Left colon (tissue), 2 donors: ENCODE results near the gene NR2F1-AS1. TPM values are rescaled to one million over a fixed set of nuclear protein-coding genes. Genes with fewer than 3 reads are reported as not detected.

ENCODE experiments used
- ATAC-seq: fragments of 200-7000 bp; cut with Tn5 transposase; one replicate; pipeline ENCODE4 v1.9.1; 2020; ENCODE audit warnings: mild to moderate bottlenecking, moderate library complexity
- DNase-seq, 2 donors: peaks; one replicate each; pipeline ENCODE4 v3.0.0-alpha.2; 2020
- intact Hi-C, 2 donors: fragments of 100-400 bp; cut with DNase I in 1 of 2; cut with micrococcal nuclease in 1 of 2; formaldehyde crosslinking; loops; one replicate each; pipeline versions ENCODE4 v1.11.2 to v1.14.0; 2022; cut with DNase I, micrococcal nuclease
- total RNA-seq, 2 donors: library from RNA; stranded (reverse); fragmentation: NEBNext Ultra II Directional; extraction: Animal tissue kit (Norgen Biotek cat#: 25700); gene quantifications; one replicate each; pipeline ENCODE4 v1.2.1, GENCODE V29; 2021
- donor health status: DM: no; HTN: no; CAD: no.
- donor health status: DM: yes; HTN: yes; CAD: no.

NR2F1-AS1 gene
- total RNA-seq, 2 donors from 2014 or later: 2.2 to 3.2 TPM

DNA sequence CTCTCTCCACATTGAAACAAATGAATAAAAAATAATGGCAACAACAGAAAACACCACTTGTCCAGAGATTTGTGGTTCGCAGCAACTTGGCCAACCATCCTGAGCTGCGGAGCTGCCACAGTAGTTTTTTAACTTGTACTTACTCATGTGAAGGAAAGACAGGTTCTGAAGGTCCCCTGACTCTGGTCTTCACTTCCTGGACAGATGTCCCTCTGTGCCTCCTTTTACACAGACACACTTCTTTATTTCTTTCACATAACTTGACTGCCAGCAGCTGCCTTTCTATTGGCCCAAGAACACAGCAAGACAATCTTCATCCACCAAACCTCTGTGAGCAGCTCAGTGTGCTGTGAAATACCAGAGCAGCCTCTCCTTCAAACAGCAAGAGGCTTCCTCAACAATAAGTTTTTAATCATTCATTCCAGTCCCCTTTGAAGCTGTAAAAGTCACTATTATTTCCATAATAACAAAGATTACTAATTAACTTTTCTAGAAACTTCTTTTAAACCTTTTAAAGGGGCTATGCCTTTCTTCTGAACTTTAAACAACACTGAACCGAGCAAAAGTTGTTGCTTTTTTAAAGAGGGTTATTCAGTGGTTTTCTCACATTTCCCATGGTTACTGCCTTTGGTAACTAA is 198.7 kb downstream of the NR2F1-AS1 start:
- intact Hi-C loops: no loop called here
- no peak for DNase-seq
- ATAC-seq: no peak

DNA sequence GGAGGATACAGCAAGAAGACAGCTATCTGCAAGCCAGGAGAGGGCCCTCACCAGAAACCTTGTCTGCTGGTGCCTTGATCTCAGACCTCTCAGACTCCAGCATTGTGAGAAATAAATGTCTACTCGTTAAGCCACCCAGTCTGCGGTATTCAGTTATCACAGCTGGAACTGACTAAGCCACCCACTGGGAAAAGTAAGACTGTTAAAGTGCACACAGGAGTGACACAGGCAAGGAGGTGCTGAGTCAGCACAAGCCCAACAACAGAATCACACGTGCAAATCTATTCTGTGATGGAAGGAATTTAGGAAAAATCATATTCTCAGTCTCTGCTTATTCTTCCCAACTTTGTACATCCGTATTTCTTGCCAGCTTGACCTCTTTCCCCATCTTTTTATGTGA is 200.0 kb downstream of the NR2F1-AS1 start:
- DNase-seq: no peak
- intact Hi-C loops: no loop called here
- no peak for ATAC-seq

DNA sequence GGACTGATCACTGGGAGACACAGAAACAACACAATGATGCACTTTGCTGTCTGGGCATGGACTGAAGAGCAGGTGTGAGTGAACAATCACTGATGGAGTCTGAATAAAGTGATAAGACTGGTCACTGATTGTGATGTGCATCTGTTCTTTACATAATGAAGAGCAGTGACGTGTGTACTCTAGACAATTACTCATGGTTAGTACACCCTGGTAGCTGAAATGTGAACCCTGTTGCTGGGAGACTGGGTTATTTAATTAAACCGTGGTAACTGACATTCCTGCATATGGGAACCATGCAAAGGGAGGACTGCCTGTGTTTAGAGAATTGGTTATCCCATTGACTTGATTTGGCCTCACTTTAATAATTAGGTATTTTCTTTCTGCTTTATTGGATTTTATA is 202.9 kb downstream of the NR2F1-AS1 start:
- ATAC-seq: no peak
- intact Hi-C loops: no loop called here
- DNase-seq: no peak

DNA sequence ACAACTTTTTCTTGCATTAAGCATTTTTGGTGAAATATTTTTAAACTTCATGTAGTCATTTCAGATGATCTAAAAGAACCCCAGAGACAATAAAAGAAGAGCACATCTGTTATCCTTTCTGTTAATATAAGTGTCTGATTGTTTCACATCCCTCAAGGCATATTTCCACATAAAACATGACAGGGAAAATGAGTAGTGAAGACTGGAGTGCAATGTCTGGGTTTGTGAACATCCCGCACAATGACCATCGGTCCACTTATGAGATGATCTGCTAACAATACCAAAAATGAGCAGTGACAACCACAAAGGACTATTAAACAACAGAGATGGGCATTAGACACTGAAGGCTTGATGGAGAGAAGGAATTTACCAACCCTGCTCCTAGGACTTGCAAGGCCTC is 209.1 kb downstream of the NR2F1-AS1 start:
- ATAC-seq: no peak
- no peak for DNase-seq
- intact Hi-C loops: no loop called here

DNA sequence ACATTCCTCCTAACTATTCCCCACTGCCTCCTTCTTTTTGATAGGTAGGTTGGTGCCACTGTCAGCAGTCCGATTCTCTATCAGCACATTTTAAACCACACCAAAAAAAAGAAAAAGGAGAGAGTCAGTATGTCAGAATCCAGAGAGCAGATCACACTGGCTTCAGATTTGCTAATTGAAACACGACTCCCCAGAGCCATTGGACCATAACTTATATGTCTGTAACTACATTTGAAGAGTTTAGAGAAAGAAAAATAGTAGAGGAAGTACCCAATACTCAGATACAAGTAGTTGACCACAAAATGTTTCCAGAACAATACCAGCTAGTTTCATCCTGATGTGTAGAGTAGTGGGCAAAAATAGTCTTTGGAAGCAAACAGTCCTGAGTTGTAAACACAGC is 216.6 kb downstream of the NR2F1-AS1 start:
- no peak for DNase-seq
- no peak for ATAC-seq
- intact Hi-C loops: no loop called here

DNA sequence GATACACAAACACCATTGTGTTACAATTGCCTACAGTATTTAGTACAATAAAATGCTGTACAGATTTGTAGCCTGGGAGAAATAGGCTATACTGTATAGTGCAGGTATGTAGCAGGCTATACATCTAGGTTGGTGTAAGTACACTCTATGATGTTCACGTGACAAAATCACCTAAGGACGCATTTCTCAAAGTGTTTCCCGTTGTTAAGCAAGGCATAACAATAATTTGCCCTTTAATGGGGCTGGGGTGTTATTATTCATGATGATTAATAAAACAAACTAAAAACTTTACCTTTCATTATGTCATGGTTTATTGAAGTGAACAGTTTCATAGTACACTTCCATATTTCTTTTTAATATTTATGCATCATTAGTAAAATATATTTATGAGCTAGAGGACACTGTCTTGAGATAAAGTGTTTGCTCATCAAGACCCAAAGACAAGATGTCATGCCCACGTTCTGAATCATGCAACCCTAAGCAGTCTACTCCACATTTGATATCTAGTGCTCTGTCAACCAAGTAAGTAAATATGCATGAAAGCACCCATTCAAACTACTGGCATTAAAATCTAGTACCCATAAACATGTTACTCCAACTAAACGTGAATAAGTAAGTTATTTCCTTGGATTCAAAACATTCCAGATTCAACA is 220.5 kb downstream of the NR2F1-AS1 start:
- no peak for ATAC-seq
- intact Hi-C loops: no loop called here
- DNase-seq: no peak

DNA sequence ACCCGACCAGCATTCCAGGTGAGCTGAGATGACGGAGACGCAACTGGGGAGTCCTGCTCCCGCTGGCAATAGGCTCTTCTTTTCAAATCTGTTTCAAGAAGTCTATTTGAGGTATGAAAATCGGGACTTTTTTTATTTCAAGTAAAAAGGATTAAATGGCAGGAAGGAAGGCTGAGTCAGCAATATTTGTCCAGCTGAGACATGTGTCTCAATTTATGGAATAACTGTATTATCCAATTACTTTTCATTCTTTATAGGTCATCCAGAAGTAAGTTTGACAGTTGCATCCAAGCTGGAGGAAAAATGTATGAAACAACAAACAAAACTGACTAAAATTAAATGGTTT is 221.1 kb downstream of the NR2F1-AS1 start:
- DNase-seq: no peak
- intact Hi-C loops: no loop called here
- no peak for ATAC-seq

Other genes with a start within 250 kb of the NR2F1-AS1 start
- gene NR2F1, start 2.0 kb upstream of the NR2F1-AS1 start, total RNA-seq: 1 to 10 TPM; 2.7 to 4.9 TPM
- gene POU5F2, start 160.4 kb upstream of the NR2F1-AS1 start, total RNA-seq: 1 to 10 TPM; 1.1 TPM